GM18861 (cell line): Measurements from ENCODE around the gene RBM8A.
A peak's percentile ranks its signal among the peaks of the same experiment; 100 is the strongest.
"Not testable (repeated sequence)": the region's sequence is repeated elsewhere in the genome, so short reads cannot be mapped to it uniquely, and the experiment has no call there.

Source experiments
- ATAC-seq: cut with Tn5 transposase; IDR thresholded peaks from one replicate; pipeline ENCODE4 v1.9.1; 2021; ENCODE audit not compliant: unreplicated experiment

The RBM8A gene

DNA sequence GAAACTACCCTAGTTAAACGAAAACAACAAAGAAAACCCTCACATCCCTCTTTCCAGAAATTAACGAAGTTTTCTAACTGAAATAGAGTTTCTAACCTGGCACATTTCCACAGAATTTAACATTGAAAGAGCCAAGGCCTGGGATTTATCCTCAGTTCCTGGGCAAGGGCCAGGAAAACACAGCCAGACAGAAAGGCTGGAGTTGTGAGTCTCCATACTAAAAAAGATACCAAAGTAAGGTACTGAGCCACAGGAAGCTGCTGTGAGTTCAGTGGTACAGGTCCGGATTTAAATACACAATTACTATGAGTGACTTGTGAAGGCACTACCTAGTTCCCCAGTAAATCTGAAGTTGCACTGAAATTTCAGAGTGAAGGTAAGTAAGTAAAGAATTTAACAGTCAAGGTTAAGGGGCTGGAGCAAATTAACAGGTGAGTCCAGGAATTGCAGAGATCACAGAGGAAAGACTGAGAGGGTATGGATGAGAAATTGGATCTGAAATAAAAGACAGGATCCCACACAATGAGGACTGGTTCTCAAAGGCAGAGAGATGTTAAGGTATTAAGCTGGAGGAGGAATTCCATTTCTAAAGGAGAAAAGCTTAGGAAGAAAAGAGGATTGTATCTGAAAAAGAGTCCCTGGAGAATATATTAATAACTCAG lies 29.6 kb upstream of the RBM8A start:
- no peak for ATAC-seq

DNA sequence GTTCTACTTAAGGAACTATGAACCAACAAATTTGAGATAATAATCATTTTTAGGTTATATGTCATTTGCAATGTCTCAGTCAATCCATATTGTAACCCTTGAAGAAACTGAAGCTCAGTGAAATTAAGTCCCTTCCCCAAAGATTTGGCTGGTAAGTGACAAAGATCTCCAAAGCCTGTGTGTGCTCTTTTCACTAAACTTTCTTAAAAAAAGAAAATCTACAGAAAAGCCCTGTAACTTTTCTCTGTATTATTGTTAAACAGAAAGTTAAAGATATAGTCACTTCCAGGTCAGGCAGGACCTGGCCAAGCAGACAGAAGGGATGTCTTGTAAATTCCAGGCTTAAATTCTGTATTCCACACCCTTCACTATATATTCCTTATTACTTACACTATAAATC lies 29.1 kb upstream of the RBM8A start:
- ATAC-seq = no peak

DNA sequence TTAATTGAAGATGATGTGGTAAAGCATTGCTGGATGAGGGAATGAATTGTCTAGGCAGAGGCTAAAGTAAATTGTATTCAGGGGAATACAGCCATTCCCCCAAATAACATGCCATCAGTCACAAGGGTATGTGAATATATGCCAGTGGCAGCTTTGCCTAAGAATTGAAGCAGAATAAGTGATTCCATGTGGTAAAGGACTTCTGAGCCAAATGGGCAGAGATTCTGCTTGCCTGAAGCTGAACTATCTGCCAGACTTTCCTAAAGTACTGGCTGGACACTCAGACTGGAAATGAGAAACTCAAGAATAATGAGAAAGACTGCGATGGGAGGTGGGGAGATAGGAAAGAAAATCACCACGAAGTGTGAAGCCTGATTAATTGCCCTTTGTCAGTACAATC lies 28.2 kb upstream of the RBM8A start:
- ATAC-seq = no peak

DNA sequence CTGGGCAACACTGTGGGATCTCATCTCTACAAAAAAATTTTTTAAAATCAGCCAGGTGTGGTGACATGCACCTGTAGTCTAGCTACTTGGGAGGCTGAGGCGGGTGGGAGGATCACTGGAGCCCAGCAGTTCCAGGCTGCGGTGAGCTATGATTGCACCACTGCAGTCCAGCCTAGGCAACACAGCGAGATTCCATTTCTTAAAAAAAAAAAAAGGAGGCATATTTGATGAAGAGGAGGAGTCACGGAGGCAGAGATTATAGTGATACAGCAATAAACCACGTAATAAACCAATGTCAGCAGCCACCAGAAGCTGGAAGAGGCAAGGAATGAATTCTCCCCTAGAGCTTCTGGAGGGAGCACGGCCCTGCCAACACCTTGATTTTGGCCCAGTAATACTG lies 26.6 kb upstream of the RBM8A start:
- no peak for ATAC-seq

DNA sequence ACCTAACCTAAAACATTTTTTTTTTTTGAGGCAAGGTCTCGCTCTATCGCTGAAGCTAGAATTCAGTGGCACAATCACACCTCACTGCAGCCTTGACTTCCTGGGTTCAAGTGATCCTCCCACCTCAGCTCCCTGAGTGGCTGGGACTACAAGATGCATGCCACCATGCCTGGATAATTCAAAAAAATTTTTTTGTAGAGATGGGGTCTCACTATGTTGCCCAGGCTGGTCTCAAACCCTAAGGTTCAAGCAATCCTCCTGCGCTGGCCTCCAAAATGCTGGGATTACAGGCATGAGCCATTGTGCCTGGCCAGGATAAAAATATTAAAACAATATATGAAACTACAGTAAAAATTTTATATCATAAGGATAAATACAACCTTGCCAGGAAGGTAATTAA lies 25.6 kb upstream of the RBM8A start:
- no peak for ATAC-seq

DNA sequence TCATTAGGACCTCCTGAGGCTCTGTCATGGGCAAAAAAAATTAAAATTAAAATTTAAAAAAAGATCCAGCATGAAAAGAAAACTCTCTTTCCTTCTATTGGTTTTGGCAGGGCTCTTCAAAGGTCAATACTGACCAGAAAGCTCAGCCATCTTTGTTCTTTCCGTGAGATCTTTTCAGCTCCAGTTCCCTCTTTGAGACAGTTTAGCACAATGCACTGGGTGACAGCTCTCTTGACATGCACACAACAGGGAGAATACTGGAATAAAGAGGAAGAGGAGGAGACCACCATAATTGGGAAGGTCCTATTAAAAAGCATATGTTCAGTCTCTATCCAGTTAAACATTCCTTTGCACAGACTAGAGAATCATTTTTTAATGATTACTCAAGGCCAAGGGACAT lies 24.2 kb upstream of the RBM8A start:
- ATAC-seq = no peak

DNA sequence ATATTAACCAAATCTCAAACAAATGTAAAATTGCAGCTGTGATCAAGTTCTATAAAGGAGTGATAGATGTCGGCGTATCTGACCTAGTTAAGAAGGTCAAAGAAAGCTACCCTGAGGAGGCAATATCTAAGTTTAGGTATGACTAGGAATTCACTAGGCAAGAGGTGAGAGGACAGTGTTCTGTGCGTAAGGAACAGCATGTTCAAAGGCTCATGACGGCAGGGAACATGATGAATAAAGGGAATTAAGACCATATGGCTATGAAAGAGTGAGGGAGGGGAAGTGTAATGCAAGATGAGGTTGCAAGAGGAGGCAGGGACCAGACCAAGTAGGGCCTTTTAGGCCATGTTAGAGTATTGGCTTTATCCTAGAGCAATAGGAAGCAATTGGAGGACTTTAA lies 21.9 kb upstream of the RBM8A start:
- ATAC-seq = no peak

DNA sequence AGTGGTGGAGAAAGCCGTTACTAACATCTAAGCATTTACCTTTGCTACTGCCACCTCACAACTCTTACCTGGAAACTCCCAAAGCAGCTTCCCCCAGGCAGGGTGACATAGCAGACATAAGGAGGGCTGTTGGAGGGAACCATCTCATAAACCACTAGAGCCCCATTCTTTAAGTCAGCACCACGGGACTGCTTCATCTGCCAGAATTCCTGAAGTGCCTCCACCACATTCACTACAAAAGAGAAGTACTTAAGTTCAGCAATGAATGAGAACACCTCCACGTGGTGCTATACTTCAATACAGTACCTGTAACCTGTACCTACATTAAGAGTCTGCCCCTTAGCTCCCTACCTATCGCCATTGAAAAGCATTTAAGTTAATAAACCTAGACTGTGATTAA lies 20.3 kb upstream of the RBM8A start:
- ATAC-seq = no peak

DNA sequence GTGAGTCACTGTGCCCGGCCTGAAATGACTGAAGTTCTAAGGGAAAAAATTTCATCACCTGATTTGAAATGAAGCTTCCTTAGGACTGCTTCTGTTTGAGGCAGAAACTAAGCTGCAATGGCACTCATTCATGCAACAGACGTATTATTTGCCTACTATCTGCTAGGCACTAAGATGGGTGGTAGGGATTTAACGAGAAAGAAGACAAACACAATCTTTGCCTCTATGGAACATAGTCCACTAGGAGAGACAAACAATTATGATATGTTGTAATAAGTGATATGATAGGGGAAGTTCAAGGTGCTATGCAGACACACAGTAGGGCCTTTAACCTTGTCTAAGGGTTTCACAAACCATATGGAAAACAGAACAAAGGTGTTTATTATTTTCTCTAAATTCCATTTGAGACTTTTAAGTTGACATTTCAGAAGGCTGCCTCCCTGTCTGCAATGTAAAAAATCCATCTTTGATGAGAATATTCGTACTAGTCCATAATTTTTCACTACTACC lies 19.2 kb upstream of the RBM8A start:
- ATAC-seq = no peak

DNA sequence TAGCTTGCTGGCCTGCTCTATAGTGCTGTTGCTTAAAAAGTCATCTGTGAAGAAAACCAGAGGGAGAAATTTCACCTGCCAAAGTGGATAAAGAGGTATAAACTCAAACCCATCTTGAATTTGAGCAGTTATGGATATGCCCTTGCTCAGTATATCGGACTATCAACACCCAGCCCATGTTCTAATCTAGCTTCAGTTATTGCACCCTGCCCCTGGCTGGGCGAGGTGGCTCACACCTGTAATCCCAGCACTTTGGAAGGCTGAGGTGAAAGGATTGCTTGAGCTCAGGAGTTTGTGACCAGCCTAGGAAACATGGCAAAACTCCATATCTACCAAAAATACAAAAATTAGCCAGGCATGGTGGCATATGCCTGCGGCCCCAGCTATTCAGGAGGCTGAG lies 17.2 kb upstream of the RBM8A start:
- no peak for ATAC-seq

DNA sequence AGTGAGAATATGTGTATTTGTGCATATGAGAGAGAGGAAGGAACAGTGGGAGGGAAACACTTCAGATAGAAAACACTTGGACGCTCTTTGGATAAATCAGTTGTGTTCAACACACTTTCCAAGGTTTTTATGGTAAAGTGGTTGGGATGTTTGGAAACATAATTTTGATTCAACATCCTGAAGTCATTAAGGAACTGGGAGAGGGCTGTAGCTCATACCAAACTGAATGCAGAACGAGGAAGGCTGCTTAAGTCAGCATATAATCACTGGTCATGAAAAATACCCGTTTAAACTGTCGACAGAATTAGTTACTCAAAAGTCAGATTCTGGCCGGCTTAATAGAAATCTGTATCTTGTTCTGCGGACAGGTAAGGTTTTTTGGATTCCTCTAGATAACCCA lies 15.6 kb upstream of the RBM8A start:
- no peak for ATAC-seq

DNA sequence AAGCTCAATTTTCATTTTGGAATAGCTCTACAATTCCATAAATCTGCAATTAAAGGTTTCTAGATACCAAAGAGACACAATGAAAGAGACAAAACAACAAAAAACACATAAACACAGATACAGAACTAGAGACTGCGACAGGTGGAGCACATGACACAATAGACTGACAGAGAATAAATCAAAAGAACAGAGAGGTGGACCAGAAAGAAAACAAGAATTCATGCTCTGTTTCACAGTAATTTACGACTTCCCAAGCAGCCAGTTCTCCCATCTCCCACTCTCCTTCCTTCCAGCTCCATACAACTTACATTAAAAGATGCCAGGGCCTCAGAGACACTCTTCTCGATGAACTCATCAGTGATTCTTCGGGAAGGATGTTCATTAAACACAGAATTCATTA lies 15.1 kb upstream of the RBM8A start:
- ATAC-seq = no peak

DNA sequence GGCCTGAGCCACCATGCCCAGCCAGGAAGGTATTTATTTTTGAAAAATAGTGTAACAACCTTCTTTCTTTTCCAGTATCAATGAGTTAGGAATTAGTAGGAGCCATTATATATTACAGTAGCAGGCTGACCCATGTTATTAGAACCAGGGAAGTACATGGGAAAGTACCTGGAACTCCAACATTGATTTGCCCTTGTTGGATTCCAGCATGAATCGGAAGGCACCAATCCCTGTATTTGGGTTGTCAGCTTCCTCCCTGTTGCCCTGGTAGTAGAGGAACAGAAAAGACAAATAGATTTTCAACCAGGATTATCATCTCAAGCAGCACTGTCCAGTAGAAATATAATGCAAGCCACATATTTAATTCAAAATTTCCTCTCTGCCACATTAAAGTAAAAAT lies 10.2 kb upstream of the RBM8A start:
- no peak for ATAC-seq

DNA sequence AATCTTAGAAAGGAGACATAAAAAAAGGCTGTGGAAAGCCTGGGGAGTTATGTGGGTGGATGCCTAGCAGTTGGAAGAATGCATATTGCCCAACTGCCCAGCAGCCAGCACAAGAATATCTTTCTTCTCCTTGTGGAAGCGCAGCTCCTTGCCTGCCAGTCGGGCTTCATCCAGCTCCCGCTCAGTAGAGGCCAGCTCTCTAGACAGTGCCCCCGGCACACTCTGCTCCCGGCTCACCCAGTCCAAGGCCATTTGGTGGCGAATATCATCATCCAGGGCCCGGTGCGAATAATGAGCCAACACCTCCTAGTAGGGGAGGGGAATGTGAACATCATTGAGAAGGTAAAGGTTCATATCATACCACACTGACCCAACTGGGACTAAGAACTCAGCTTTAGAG lies 9.0 kb upstream of the RBM8A start:
- ATAC-seq = no peak

DNA sequence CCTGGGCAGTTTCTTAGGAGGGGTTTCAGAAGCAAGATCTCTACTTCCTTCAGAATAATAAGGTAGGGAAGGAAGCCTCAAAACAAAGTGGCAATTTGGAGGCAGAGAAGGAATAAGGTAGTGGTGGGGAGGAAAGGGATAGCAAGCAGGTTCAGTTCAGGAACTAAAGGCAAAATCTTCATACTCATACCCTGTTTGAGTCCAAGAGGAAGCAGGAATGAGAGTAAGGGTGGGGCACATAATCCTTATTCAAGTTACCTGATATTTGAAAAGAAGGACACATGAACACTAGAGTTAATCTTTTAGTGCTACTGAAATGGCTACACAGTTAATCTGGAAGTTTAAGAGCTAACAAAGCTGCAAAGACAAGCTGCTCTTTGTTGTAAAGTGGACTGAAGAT lies 8.4 kb upstream of the RBM8A start:
- ATAC-seq = no peak

DNA sequence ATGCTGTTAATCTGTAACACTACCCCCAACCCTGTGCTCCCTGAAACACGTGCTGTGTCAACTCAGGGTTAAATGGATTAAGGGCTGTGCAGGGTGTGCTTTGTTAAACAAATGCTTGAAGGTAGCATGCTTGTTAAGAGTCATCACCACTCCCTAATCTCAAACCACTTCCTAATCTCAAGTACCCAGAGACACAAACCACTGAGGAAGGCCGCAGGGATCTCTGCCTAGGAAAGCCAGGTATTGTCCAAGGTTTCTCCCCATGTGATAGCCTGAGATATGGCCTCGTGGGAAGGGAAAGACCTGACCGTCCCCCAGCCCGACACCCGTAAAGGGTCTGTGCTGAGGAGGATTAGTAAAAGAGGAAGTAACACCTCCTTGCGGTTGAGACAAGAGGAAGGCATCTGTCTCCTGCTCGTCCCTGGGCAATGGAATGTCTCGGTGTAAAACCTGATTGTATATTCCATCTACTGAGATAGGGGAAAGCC lies 5.3 kb upstream of the RBM8A start:
- ATAC-seq = not testable (repeated sequence)

DNA sequence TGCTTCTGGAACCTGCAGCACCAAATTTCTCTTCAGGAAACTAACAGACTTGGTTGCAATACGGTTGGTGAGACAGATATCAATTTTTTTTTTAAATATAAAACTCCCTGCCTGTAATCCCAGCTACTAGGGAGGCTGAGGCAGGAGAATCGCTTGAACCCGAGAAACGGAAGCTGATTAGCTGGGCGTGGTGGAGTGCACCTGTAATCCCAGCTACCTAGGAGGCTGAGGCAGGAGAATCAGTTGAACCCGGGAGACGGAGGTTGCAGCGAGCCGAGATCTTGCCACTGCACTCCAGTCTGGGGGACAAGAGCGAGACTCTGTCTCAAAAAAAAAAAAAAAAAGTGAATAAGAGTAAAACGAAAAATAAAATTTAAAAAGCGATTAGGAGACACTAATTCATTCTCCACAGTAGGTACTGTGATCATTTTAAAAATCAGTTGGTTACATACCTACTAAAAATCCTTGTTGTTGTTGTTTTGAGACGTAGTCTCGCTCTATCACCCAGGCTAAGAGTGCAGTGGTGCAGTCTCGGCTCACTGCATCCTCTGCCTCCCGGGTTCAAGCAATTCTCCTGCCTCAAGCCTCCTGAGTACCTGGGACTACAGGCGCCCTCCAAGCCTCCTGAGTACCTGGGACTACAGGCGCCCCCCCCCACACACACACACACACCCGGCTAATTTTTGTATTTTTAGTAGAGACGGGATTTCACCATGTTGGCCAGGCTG lies 796 bp upstream of the RBM8A start:
- no peak for ATAC-seq

DNA sequence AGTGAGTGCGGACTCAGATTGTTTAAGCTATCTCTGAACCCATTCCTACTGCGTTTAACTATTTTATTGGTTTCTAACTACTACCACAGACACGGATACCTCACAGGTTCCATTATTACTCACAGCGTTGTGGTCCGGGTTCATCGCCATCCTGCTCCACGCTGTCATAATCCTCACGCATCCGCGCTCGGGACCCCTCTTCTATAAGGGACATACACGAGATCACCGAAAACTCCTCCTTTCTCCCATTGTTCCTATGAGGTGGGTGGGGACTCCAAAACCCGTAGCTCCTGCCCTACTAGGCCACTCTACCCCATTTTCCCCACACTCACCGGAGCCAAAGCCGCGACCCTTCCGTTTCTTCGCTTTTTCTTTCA lies 610 bp downstream of the RBM8A start:
- ATAC-seq = no peak

DNA sequence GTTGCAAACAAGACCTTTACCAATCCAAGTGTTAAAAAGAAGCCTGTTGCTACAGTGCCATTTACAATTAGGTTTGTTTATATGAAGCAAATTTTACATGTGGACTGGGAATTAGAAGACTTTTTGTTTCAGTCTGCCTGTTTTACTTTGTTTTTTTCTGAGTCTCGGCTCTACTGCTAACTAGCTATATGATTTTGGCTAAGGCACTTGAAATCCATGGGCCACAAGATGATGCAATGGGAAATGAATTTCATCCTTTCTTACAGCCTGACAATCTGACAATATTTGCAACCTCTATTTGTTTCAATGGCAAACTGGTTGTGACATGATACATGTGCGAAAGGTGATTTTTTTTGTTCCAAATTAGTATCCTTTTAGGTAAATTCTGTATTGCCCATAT lies 5.0 kb downstream of the RBM8A start:
- no peak for ATAC-seq

DNA sequence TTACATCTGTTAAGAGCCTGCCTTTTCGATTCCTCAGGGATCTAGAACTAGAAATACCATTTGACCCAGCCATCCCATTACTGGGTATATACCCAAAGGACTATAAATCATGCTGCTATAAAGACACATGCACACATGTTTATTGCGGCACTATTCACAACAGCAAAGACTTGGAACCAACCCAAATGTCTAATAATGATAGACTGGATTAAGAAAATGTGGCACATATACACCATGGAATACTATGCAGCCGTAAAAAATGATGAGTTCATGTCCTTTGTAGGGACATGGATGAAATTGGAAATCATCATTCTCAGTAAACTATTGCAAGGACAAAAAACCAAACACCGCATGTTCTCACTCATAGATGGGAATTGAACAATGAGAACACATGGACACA lies 7.0 kb downstream of the RBM8A start:
- not testable (repeated sequence) for ATAC-seq

DNA sequence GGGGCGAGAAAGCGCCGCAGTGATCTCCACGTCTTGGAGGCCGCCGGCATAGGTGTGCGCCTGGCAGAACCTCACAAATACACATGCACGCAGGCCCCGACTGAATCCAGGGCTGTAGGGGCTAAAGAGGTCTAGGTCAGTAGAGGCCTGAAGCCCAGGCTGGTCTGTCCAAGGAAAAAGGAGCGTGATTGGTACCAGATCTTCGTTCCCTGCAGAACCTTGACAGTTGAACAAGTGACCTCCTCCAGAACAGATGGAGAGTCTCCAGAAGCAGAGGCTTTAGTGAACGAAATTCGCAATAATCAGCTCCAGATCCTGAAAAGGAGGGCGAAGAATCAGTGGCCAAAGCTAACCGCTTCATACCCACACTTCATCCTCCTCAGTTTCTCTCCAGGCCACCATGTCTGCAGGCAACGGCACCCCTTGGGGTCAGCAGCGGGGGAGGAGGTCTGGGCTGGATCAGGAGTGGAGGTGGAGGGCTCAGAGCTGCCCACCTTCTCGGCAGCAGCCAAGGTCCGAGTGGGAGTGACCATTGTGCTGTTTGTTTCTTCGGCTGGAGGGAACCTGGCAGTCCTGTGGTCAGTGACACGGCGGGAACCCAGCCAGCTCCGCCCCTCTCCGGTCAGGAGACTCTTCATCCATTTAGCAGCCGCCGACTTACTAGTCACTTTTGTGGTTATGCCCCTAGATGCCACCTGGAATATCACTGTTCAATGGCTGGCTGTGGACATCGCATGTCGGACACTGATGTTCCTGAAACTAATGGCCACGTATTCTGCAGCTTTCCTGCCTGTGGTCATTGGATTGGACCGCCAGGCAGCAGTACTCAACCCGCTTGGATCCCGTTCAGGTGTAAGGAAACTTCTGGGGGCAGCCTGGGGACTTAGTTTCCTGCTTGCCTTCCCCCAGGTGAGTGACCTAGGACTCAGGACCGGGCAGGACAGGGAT lies 8.0 kb downstream of the RBM8A start:
- peak; percentile 18 for ATAC-seq
